K562 (cell line): ENCODE measurements around the gene DEFB127.

ENCODE experiments used
- BHLHE40 ChIP-seq: IDR thresholded peaks from 2 replicates; pipeline ENCODE4 v1.6.1; 2011; ENCODE audit warnings: low read length, improper control_type of control experiment
- CTBP1 ChIP-seq: fragments of 450-650 bp; IDR thresholded peaks from 2 replicates; pipeline ENCODE4 v1.6.1; 2016; ENCODE audit warnings: borderline replicate concordance
- EZH2 ChIP-seq: IDR thresholded peaks from 2 replicates; pipeline ENCODE4 v1.6.1; 2012; ENCODE audit warnings: low read depth, mild to moderate bottlenecking, inconsistent platforms, low read length, borderline replicate concordance
- GTF2F1 ChIP-seq: IDR thresholded peaks from 2 replicates; pipeline ENCODE4 v1.6.1; 2011; ENCODE audit warnings: low read depth, low read length, improper control_type of control experiment
- NR2F6 ChIP-seq: fragments of 450-650 bp; formaldehyde crosslinking; IDR thresholded peaks from 2 replicates; pipeline ENCODE4 v1.4.0; 2020; ENCODE audit warnings: mild to moderate bottlenecking
- POLR2A ChIP-seq: fragments of 450-650 bp; conservative IDR thresholded peaks from 2 replicates; pipeline ENCODE4 v1.6.1; 2016
- RNF2 ChIP-seq: sonication (generic); IDR thresholded peaks from 2 replicates; pipeline ENCODE4 v1.6.1; 2016
- SP1 ChIP-seq: sonication (generic); formaldehyde crosslinking; IDR thresholded peaks from 2 replicates; pipeline ENCODE4 v1.8.1; 2022; ENCODE audit warnings: mild to moderate bottlenecking, missing genetic modification reagents
- TAF1 ChIP-seq: IDR thresholded peaks from 2 replicates; pipeline ENCODE4 v1.6.1; 2011; ENCODE audit warnings: mild to moderate bottlenecking, low read length, moderate library complexity; ENCODE audit not compliant: insufficient read depth, control insufficient read depth, severe bottlenecking; ENCODE audit errors: extremely low read depth
- ZNF146 ChIP-seq: IDR thresholded peaks from one replicate; pipeline ENCODE4 v1.6.1; 2018; ENCODE audit warnings: missing compliant biosample characterization; ENCODE audit not compliant: unreplicated experiment
- ZNF717 ChIP-seq: fragments of 250-450 bp; sonication (Bioruptor Pico); IDR thresholded peaks from 2 replicates; pipeline ENCODE4 v1.5.0; 2021
- TF ChIP-seq, protein P1 (sequence below), 3 experiments: IDR thresholded peaks in 2 of 3; conservative IDR thresholded peaks in 1 of 3; 2 replicates each; pipeline ENCODE4 v1.5.1; 2011 to 2012; ENCODE audit warnings: low read length in 3 of 3, mild to moderate bottlenecking in 3 of 3, control low read depth in 2 of 3, improper control_type of control experiment in 1 of 3, inconsistent platforms in 1 of 3, low read depth in 1 of 3, mixed read lengths in 1 of 3, moderate library complexity in 1 of 3; ENCODE audit not compliant: insufficient read depth in 2 of 3
- TF ChIP-seq, protein P2 (sequence below): sonication (generic); formaldehyde crosslinking; IDR thresholded peaks from 2 replicates; pipeline ENCODE4 v1.9.0; 2022; ENCODE audit warnings: mild to moderate bottlenecking, missing genetic modification reagents
- TF ChIP-seq, protein P3 (sequence below): sonication (generic); formaldehyde crosslinking; IDR thresholded peaks from 2 replicates; pipeline ENCODE4 v1.8.1; 2022; ENCODE audit warnings: missing genetic modification reagents

DNA sequence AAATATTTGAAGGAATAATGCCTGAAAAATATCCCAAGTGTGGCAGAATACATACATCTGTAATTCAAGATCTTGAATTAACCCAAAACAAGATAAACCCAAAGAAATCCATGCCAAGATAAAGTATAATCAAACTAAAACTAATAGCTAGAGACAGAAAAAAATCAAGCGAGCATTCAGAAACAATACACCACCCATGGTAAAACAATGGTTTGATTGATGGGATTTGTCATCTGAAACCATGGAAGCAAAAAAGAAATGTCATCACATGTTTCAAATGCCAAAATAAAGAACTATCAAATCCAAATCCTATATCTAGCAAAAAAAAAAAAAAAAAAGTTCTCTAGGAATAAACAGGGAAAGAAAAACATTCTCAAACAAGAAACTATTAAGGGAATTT lies 5.1 kb upstream of the DEFB127 start:
- TF ChIP-seq, protein P1, sequence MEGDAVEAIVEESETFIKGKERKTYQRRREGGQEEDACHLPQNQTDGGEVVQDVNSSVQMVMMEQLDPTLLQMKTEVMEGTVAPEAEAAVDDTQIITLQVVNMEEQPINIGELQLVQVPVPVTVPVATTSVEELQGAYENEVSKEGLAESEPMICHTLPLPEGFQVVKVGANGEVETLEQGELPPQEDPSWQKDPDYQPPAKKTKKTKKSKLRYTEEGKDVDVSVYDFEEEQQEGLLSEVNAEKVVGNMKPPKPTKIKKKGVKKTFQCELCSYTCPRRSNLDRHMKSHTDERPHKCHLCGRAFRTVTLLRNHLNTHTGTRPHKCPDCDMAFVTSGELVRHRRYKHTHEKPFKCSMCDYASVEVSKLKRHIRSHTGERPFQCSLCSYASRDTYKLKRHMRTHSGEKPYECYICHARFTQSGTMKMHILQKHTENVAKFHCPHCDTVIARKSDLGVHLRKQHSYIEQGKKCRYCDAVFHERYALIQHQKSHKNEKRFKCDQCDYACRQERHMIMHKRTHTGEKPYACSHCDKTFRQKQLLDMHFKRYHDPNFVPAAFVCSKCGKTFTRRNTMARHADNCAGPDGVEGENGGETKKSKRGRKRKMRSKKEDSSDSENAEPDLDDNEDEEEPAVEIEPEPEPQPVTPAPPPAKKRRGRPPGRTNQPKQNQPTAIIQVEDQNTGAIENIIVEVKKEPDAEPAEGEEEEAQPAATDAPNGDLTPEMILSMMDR (IDR thresholded peaks at IDR 0.05 in 2 of 3, conservative IDR thresholded peaks at IDR 0.05 in 1 of 3; ENCODE audit: insufficient read depth in 2 of 3, low read depth in 1 of 3, low read length in 3 of 3): no peak
- TF ChIP-seq, protein P2, sequence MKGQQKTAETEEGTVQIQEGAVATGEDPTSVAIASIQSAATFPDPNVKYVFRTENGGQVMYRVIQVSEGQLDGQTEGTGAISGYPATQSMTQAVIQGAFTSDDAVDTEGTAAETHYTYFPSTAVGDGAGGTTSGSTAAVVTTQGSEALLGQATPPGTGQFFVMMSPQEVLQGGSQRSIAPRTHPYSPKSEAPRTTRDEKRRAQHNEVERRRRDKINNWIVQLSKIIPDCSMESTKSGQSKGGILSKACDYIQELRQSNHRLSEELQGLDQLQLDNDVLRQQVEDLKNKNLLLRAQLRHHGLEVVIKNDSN: no peak
- TF ChIP-seq BHLHE40 (no peak), POLR2A (no peak), ZNF717 (CRISPR knock-in tag) (no peak), NR2F6 (CRISPR knock-in tag) (no peak), ZNF146 (CRISPR knock-in tag) (no peak), EZH2 (no peak), CTBP1 (no peak), TAF1 (no peak), GTF2F1 (no peak), SP1 (no peak), RNF2 (no peak)
- TF ChIP-seq, protein P3, sequence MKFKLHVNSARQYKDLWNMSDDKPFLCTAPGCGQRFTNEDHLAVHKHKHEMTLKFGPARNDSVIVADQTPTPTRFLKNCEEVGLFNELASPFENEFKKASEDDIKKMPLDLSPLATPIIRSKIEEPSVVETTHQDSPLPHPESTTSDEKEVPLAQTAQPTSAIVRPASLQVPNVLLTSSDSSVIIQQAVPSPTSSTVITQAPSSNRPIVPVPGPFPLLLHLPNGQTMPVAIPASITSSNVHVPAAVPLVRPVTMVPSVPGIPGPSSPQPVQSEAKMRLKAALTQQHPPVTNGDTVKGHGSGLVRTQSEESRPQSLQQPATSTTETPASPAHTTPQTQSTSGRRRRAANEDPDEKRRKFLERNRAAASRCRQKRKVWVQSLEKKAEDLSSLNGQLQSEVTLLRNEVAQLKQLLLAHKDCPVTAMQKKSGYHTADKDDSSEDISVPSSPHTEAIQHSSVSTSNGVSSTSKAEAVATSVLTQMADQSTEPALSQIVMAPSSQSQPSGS (CRISPR knock-in tag): no peak
